IPS-NIHi11 (cell line): ENCODE data around the gene ENDOV.

ENCODE experiments used
- DNase-seq: peaks from one replicate; pipeline ENCODE4 v3.0.0; 2012; ENCODE audit warnings: mixed read lengths, low spot score

ENDOV gene

GRCh38 chr17:80416260-80416939 is 1.4 kb downstream of the ENDOV start:
- no peak for DNase-seq

- no peak for DNase-seq
Measured at GRCh38 chr17:80416940-80417293, 1.9 kb downstream of the ENDOV start.

GRCh38 chr17:80418589-80418988 is 3.6 kb downstream of the ENDOV start:
- no peak for DNase-seq

- DNase-seq = no peak
Measured at GRCh38 chr17:80419255-80419654, 4.3 kb downstream of the ENDOV start.

- DNase-seq = peak; percentile 13
Measured at GRCh38 chr17:80421381-80422090, 6.6 kb downstream of the ENDOV start.

- DNase-seq = no peak
Measured at GRCh38 chr17:80422276-80422675, 7.3 kb downstream of the ENDOV start.

DNA sequence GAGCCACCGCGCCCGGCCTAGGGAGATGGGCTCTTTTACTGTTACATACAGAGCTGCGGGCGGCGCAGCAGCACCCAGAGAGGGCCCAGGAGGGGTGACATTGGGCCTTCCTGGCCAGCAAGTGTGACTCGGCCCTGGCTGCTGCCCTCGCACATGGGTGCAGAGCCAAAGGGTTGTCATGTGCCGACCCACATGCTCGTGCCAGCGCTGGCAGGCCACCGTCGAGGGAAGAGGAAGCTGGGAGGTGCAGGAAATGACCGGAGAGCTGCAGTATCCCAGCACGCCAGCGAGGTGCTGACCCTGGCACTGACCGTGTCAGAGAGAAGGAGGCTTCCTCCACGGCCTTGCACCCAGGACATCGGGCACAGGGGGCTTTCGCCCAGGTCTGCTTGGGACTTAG is 8.0 kb downstream of the ENDOV start:
- no peak for DNase-seq

DNA sequence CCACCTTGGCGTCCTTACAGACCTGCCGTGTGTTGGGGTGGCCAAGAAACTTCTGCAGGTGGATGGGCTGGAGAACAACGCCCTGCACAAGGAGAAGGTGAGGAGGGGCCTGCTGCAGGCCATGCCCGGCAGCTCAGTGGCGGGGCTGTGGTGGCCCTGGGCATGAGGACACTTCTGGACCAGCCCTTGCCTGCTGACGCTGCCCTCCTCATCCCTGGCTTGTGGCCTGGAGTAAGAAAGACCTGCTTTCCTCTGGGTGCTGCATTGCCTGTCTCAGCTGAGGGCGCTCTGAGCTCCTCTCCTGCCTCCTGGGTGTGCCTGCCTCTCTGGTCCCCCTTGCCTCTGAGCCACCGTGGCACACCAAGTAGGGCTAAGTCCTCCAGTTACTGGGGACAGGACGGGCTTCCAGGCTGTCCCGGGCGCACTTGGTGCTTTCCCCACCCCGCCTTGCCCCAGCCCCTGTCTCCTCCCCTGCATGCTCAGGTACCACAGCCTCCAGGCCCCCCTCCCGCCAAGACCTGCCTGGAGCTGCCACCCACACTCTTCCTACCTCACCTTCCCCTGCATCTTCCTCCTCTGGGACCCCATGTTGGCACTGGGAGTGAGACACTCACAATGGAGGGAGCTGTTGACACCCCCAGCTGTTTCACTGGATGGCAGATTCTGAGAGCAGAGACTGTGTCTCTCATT is 8.7 kb downstream of the ENDOV start:
- DNase-seq = no peak

- no peak for DNase-seq
Measured at GRCh38 chr17:80424261-80424660, 9.3 kb downstream of the ENDOV start.

- peak; percentile 34 for DNase-seq
Measured at GRCh38 chr17:80424878-80425765, 10.2 kb downstream of the ENDOV start.

DNA sequence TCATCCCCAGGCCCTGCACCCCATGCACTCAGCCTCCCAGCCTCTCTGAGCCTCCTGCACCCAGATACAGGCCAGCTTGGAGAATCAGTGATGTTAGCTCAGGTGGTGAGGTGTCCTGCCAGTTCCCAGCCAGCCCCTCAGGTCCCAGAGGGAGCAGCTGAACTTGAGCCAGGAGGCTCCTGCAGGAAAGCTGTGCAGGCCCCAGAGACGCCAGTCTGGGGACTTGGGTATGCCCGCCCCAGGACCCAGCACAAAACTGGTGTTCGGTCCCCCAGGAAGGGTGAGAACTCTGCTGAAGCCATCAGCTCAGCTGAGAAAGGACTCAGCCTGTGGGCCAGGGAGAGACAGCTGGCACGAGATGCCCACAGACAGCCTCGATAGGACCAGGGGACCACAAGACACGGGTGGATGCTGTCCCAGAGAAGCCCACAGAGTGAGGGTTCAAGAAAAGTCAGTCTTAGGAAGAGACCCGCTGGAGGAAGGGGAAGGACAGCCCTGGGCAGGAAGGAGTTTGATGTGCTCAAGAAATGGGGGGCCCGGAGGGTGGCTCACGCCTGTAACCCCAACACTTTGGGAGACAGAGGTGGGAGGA is 11.0 kb downstream of the ENDOV start:
- DNase-seq = peak; percentile 4

DNA sequence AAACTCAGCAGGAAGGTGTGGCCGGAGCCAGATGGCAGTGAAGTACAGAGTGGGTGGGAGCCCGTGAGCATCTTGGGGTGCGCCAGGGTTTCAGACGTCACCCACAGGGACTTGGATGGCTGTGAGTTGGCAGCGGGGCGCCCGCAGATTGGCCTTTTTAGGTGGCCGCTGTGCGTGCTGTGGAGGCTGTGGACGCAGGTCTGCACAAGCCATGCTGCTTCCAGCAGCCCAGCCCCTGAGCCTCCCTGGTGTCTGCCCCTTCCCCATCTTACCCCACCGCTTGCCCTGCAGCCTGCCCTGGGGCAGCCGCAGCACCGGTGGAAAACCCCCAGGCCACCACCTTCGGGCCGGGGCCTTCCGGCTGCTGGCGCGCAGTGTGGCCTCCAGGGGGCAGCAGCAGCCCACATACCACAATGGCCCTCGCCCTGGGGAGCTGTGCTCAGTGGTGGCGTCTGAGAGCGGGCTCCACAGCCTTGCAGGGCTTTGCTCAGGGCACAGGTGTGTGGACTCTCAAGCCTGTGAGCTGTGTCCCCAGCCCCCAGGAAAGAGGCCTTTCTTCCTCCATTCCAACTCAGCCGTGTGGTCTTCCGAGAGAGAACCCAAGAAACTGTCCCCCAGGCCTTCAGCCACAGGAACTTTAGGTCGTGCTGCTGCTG is 11.8 kb downstream of the ENDOV start:
- DNase-seq = peak; percentile 98

- DNase-seq = peak; percentile 15
Measured at GRCh38 chr17:80427366-80428282, 12.7 kb downstream of the ENDOV start.

DNA sequence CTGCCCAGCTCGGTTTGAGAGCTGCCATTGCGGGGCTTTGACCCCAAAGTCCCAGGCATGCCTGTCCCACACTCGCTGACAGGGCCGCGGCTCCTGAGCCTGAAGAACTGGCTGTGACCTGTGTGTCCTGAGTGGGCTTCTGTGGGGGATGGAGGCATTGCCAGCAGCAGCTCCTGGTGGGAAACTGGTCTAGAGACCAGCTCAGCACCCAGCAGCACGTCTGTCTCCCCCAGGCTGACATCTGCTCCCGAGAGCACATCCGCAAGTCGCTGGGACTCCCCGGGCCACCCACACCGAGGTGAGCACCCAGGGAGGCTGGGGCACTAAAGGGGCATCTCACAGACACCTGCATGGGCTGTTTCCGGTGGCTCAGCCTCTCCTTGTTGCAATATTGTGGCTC is 13.4 kb downstream of the ENDOV start:
- no peak for DNase-seq

- no peak for DNase-seq
Measured at GRCh38 chr17:80428796-80429195, 13.8 kb downstream of the ENDOV start.

DNA sequence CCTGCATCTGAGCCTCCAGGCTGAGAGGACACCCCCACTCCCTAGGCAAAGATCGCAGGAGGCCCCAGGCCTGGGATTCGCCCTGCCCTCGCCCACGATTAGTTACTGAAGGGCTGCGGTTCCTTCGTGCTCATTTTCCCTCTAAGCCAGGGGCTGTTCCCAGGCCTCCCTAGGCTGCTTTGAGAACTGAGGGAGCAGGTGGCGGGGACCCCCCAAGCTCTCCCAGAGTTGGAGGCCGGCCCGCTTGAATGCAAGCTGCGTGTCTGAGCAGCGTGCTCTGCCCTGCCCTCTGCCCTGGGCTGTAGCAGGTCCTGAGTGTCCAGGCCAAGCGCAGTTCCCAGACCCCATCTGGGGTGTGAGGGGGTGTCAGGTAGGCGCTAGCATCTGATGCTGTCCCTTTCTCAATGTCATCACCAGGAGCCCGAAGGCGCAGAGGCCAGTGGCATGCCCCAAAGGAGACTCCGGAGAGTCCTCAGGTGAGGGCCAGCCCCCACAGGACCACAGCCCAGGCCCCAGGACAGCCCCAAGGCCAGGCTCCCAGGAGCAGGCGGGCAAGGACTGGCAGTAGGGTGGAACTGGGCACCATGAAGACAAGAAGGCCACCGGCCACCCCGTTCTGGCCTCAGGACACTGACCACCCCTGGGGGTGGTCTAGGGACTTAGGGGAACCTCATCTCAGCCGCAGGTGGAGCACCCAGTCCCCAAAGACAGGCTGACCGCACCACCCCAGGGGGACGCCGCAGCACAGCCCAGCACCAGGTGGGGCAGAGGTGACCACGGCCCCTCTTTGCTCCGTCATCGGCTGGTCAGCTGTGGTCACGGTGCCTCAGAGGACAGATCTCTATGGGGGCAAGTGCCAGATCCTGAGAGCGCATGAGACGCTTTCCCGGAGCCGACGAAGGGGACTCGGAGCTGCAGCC is 14.6 kb downstream of the ENDOV start:
- no peak for DNase-seq

DNA sequence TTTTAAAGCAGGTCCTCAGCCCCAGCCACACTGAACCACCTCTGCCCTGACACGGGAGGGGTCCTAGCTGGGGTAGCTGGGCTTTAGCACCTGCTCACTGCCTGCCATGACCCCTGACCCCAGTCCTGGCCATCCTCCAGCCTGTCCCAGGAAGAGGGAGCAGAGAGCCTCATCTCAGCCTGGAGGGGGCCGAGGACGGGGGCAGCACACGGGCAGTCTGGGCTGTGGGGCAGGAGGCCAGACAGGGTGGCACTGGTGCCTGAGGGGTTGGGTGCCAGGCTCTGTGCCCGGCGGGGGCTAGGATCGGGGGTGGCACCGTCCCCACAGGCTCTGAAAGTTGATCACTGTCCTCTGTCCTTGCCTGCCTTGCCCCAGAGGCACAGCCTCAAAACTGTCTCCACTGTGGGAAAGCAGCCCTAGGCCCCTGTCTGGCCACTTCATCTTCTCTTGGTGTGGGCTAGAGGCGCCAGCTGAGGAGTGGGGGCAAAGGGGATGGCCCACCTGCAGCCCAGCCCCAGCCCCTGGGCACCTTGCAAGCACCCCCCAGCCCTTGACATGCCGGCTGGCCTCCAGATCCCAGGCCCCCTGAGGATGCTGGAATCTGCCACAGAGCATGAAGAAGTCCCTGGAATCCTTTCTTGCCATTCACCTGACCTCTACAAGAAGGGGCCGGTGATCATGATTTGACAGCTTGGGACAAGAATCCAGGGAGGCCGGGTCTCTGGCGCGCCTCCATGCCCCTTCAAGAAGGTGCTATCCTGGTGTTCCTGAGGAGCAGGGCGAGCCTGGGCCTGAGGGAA is 15.7 kb downstream of the ENDOV start:
- no peak for DNase-seq
